IPS-18c (cell line): ENCODE data around the gene ARRB1.

ENCODE experiments used
- H3K4me3 ChIP-seq: 2 replicates; pipeline ENCODE4 v1.7.0; 2013; ENCODE audit warnings: low read depth, mild to moderate bottlenecking, low read length, moderate library complexity; ENCODE audit not compliant: insufficient read depth
- H3K9me3 ChIP-seq: one replicate; pipeline ENCODE4 v1.6.1; 2013; ENCODE audit warnings: mild to moderate bottlenecking, low read length, moderate library complexity; ENCODE audit not compliant: control insufficient read depth, insufficient read depth

ARRB1 gene

DNA sequence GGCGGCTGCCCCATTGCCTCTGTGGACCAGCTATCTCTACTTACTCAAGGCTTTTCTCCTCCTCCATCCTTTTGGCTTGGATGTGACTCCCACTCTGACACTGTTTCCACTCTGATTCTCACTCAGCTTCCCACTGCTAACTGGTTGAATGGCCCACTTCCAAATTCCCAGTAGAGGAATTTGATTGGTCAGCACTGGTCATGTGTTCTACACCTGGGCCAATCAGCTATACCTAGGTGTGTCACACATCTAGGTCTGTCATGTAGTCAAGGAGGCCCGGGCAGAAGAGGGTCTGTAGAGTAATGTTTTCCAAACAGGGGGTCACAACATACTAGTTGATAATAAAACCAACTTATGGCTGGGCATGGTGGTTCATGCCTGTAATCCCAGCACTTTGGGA, 57.6 kb downstream of the ARRB1 start:
- Histone ChIP-seq H3K4me3 (no peak overlapping the region), H3K9me3 (no peaks in the 10 kb centered on the region)

DNA sequence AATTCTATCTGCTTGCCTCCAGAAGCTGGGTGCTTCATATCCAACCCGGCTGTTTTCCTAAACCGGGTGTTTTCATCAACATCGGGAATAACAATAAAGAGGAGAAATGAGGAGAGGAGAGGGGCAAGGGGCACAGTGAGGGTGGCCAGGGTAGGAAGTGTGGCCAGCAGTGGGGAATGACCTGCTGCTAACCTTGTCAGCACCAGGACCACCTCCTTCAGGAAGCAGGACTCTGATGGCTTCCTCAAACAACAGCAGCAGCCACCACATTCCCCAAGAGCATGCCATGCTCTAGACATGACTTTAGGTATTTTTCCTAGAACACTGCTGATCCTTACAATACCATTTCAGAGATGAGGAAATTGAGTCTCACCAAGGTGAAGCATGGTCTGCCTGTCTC, 58.5 kb downstream of the ARRB1 start:
- H3K4me3 ChIP-seq: no peak overlapping the region
- no peaks in the 10 kb centered on the region for H3K9me3 ChIP-seq

DNA sequence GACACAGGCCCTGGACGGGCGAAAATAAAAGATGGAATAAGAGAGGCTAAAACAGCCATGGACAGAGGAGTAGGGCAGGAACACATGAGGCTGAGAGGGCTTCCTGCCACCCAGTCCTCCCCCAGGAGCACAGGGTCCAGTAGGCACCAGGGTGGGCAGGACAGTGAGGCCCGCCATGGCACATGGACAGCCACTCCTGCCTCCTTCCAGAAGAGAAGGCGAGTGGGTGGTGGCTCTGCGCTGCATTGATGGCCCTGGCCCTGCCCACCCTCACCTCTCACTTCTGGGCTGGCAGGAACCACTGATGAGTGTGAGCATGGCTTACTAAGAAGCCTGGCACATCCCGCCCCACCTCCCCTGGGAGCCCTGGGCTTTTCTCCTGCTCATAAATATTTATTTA, 59.7 kb downstream of the ARRB1 start:
- Histone ChIP-seq H3K9me3 (no peaks in the 10 kb centered on the region), H3K4me3 (no peak overlapping the region)

DNA sequence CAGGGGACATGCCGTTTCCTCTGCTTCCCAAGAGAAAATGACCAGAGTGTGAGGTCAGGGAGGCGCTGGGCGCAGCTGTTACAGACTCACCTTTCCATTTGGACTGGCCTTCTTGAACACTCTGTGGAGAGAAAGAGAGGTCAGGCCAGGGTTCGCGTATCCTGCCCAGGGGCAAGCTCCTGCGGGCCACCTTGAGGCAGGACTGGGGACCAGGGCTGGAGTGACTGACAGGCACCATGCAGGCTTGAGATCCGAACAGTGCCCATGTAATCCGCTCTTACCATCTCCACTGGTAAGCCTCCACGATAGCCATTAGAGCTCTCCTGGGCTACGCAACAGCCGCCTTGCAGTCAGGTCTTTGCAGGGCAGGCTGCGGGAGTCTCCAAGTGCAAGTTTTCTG, 61.5 kb downstream of the ARRB1 start:
- Histone ChIP-seq H3K4me3 (no peak overlapping the region), H3K9me3 (no peaks in the 10 kb centered on the region)

DNA sequence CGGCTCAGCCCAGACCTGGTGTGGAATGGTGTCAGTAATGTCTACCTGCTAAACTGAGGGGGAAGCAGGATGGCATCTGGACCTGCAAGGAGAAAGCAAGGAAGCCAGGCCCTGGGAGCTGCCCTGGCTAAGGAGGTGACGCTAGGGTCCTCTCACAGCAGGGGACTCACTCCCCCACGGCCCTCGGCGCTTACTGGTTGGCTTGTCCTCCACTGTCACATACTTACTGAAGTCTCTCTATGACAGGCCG, 62.0 kb downstream of the ARRB1 start:
- Histone ChIP-seq H3K9me3 (no peaks in the 10 kb centered on the region), H3K4me3 (no peak overlapping the region)

DNA sequence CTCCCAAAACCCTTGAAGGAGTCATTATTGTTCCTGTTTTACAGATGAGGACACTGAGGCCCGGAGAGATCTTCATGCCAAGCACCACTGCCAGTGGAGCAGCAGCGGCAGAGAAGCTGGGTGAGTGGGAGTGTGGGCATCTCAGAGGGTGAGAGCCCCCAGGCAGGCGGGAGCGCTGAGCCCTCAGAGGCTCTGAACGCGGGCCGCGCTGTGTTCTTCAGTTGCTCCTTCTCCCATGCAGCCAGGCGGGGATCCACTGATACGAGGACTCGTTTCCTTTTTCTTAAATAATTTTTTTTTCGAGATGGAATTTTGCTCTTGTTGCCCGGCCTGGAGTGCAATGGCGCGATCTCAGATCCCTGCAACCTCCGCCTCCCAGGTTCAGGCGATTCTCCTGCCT, 63.9 kb downstream of the ARRB1 start:
- no peak overlapping the region for H3K4me3 ChIP-seq
- no peaks in the 10 kb centered on the region for H3K9me3 ChIP-seq

DNA sequence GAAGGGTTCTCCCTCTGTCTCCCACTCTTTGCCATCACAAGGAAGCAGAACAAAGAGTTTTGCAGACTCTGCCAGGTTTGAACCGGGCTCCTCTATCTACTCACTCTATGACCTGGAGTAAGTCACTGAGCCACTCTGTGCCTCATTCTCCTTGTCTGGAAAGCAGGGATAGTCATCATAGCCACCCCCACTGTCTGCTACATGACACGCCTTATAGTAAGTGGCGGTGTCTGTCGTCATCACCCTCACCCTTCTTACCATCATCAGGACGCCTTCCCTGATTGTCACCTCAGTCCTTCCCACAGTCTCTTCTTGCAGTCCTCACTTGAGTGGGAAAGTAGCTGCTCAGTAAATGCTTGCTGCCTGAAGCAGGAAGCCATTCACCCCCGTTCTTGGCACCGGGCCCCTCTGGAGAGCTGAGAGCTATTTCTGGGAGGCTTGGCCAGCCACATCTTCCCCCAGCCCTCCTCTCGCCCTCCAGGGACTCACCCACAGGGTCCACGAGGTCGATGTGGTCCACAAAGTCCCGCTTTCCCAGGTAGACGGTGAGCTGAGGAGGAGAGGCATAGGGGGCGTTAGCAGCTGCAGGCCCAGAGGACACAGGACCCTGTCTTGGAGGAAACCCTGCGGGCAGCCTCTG, 64.5 kb downstream of the ARRB1 start:
- Histone ChIP-seq H3K9me3 (no peaks in the 10 kb centered on the region), H3K4me3 (no peak overlapping the region)

DNA sequence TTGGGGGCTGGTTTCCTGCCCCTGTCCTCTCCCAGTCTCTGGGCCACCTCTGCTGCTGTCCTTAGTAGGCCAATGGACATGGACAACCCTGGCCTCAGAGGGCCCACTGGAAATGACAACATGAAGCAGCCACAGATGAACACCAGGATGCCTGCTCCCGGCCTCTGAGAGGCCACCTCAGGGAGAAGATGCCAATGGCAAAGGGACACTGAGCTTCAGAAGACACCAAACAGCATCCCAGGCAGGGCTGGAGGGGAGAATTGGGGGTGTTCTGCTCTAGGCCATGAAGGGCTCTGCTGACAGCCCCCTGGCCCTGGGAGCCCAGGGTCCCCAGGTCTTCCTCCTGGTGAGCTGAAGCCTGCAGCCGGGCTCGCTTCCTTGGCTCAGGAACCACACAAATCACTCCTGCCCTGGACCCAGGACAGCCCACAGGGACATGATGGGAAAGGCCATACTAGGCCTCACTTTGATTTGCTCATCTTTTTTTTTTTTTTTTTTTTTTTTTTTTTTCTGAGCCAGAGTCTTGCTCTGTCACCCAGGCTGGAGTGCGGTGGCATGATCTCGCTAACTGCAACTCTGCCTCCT, 65.6 kb downstream of the ARRB1 start:
- H3K9me3 ChIP-seq: no peaks in the 10 kb centered on the region
- no peak overlapping the region for H3K4me3 ChIP-seq

DNA sequence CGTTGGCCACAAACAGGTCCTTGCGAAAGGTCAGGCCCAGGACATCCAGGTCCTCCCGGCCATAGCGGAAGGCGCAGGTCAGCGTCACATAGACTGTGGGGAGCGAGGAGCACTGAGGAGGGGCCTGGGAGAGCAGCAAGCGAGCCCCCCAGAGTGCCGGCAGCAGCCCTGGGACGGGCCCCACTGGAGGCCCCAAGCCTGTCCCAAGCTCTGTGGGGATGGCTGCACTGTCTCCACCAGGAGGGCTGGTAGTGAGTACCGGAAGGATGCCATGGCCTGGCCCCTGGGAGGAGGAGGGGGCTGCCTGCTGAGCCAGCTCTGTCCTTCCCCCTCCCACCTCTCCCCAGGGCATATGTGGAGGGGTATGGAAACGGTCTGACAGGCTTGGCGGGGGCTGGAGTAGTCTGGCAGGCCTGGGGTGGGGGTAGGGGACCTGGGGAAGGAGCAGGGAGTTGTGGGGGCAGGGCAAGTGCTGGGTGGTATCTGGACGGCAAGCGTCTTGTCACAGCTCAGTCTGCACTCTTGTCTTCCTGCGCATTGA, 68.0 kb downstream of the ARRB1 start:
- Histone ChIP-seq H3K4me3 (no peak overlapping the region), H3K9me3 (no peaks in the 10 kb centered on the region)

DNA sequence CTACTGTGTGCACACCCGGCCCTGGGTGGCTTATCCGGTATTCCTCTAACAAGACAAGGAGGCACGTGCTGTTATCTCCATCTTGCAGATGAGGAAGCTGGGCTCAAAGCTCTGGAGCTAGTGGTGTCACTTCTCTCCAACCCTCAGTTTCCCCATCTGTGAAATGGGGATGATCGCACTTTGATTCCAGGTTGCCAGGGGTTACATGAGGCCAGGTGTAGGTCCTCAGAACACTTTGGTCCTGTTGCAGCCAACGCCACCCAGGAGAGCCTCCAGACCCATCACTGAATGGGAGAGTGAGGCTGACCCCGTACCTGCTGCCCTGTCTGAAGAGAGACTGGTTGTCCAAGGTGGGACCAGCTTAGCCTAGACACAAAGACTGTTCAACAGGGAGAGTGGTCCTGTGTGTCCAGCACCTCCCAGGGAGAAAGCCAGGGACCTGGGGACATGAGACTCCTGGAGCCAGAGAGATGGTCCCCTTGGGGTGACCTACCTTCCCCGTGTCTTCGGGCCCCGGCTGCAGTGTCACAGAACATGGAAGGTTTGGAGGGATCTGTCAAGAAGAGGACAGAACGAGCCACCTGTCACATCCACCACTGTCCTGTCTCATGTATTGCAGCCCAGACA, 69.9 kb downstream of the ARRB1 start:
- H3K9me3 ChIP-seq: no peaks in the 10 kb centered on the region
- H3K4me3 ChIP-seq: no peak overlapping the region

DNA sequence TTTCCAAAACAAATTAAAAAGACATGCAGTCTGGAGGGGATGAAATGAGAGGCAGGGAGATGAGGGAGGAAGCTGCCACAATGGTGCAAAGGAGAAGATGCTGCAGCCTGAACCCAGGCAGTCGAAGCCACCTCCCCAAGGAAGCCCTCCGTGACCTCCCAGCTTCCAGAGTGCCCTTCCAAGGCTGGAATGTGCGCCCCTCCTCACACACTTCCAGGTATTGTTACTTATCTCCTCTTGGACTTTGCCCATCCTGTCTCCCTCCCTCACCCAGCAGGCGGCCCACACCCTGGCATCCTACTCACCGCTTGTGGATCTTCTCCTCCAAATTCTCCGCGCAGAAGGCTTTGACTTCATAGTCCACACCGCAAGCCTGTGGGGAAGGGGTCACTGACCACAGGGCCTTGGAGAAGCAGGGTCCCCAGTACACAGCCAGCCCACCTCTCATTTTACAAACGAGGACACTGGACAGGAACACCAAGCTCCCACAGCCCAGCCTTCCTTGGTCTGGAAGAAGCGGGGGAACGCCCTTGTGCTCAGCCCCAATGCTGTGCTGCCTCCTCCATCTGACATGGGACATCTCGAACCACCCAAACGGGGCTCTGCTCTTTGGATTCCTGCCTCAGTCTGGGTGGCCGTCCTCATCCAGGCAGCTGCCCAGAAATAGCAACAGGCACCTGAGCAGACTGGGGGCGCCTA, 70.5 kb downstream of the ARRB1 start:
- no peaks in the 10 kb centered on the region for H3K9me3 ChIP-seq
- H3K4me3 ChIP-seq: no peak overlapping the region

DNA sequence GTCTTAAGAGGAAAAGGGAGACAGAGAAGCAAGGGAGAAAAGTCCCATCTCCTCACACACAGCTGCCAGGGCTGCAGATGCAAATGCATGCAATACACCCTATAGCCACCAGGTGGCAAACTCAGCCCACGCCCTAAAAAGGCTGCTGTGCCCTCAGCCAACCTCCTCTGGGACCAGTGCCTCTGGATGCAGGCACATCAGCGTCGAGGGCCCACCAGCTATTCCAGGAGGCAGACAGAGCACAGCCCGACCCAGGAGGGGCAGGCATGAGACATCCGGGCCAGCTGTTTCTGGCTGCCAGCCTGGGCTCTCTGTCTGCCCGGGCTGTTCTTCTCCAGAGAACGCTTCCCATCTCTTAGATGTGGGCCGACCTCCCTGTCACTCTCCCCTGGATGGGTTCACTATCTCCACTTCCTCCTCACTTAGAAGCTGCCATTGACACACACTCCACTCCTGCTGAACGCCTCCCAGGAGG, 71.2 kb downstream of the ARRB1 start:
- Histone ChIP-seq H3K9me3 (no peaks in the 10 kb centered on the region), H3K4me3 (no peak overlapping the region)

DNA sequence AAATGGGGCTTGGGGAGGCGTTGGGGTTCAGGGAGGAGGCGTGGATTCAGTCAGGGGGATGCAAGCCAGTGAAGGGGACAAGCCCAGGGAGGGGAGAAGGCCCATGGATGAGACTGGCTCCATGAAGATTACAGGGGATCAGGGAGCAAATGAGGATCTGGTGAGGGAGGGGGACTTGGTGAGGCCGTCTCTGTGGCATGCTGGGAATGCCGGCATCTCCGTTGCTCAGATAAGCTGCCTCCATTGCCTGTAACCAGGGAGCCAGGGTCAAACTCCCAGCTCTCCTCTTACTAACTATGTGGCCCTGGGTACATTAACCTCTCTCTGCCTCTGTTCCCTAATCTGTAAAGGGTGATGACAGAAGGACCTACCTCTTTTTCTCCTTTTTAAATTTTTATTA, 72.2 kb downstream of the ARRB1 start:
- H3K4me3 ChIP-seq: no peak overlapping the region

DNA sequence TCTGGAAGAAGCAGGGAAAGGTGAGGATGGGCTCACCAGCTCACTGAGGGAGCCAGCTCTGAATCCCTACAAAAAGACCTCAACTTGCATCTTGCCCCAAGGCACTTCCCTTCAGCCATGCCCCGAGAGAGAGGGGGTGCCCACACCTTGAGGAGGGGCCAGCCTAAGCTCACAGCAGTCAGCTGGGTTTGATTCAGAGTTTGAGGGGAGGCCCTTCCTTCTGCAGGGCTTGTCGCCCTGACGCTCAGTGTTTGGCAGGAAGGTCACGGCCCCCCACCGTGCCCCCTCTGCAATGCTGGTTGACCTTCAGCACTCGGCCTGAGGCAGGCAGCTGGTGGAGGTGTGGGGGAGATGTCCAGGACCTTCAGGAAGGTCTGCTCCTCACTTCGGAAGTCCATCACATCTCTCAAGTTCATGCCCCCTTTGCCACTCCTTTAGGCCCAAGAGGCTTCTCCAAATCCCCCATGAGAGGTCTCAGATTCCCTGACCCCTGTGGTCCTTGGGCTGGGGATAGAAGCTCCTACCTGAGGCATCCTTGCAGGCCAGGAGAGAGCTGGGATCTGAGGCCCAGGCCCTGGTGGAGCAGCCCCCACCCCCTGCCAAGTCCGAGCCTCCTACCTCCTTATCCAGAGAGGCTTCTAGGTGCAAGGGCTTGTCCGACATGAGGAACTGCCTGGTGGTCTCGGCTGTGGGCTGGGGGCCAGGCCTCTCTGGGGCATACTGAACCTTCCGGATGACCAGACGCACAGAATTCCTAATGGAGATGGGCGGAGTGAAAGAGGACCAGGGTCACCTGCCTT, 73.3 kb downstream of the ARRB1 start:
- Histone ChIP-seq H3K4me3 (no peak overlapping the region), H3K9me3 (no peaks in the 10 kb centered on the region)

More for the DNA sequence above, 72.2 kb downstream of the ARRB1 start:
- no peaks in the 10 kb centered on the region for H3K9me3 ChIP-seq

DNA sequence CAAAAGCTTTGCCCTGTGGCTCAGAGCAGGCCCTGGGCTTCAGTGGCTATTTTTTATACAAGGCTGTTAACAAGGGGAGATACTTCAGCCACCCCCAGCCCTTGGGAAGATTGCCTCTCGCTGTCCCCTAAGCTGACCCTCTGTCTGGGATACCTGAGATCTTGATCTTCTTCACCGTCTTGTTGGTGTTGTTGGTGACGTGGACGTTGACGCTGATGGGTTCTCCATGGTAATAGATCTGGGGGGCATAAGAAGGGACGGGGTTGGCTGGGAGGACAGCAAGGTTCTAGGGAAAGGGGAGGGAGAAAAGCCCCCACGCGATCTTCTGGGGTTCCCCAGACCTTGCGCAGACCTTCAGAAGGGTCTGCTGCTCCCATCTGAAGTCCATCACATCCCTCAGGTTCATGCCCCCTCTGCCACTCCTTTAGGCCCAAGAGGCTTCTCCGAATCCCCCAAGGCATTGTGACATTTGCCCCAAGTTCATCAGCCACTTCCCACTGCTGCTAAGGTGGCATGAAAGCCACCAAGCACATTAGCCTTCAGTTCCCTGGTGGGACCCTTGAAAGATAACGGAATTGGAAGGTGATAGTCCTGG, 74.2 kb downstream of the ARRB1 start:
- Histone ChIP-seq H3K9me3 (no peaks in the 10 kb centered on the region), H3K4me3 (no peak overlapping the region; the same call in 1 of the 2 replicates)

DNA sequence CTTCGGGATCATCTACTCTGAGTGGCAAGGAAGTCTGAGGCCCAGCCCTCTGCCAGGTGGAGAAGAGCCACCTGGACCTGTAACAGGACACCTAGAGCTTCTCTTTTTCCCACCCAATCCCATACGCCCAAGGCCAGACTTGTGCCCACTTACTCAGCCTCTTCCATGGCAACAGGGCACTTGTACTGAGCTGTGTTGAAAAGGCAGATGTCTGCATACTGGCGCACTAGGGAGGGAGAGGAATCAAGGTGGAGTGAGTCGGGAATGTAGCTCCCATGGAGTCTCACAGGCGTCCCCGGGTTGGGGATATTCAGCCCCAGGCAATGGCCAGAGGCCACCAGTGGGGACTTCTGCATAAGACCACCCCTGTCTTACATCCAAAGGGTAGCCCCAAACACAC, 74.8 kb downstream of the ARRB1 start:
- no peaks in the 10 kb centered on the region for H3K9me3 ChIP-seq
- H3K4me3 ChIP-seq: no peak overlapping the region

DNA sequence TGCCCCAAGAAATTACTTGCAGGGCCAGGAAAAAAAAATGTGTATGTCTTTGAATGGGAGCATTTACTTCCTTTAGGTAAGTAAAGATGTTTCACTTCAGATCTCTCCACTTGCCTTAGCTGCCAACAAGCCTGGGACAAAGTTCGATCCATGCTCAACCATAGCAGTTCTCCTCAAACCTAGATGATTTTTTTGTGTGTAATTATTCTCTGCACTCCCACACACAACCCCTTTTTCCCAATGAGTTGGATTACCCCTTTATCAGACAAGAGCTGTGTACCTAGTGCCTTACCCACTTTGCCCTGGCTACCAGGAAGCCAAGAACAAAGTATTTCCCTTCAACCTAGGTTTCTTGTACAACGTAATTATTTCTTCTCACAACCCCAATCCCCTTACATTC, 75.3 kb downstream of the ARRB1 start:
- Histone ChIP-seq H3K9me3 (no peaks in the 10 kb centered on the region), H3K4me3 (no peak overlapping the region)
